HepG2 (cell line): ENCODE measurements around the gene ARFGAP3. TPM values are rescaled to one million over a fixed set of nuclear protein-coding genes. Genes with fewer than 3 reads are reported as not detected.
A peak's percentile ranks its signal among the peaks of the same experiment; 100 is the strongest.

Experiments used
- ADNP ChIP-seq: sonication (generic); formaldehyde crosslinking; IDR thresholded peaks from 2 replicates; pipeline ENCODE4 v1.4.0; 2020; ENCODE audit warnings: missing genetic modification reagents
- AHR ChIP-seq: IDR thresholded peaks from 2 replicates; pipeline ENCODE4 v1.6.1; 2018; ENCODE audit warnings: missing genetic modification reagents, missing compliant biosample characterization
- CBX2 ChIP-seq, 2 experiments: fragments of 200-600 bp in 1 of 2; sonication (generic); formaldehyde crosslinking in 1 of 2; IDR thresholded peaks; 2 replicates each; pipeline versions ENCODE4 v1.7.0 to v1.8.1; 2018 to 2022; ENCODE audit warnings: low read depth in 2 of 2, low read length in 1 of 2, mild to moderate bottlenecking in 1 of 2, missing genetic modification reagents in 1 of 2
- CCAR2 ChIP-seq: fragments of 200-400 bp; formaldehyde crosslinking; optimal IDR thresholded peaks from 2 replicates; pipeline ENCODE3; 2018; ENCODE audit warnings: low read depth, mild to moderate bottlenecking, low read length, moderate library complexity
- CHD2 ChIP-seq: IDR thresholded peaks from 2 replicates; pipeline ENCODE4 v1.6.1; 2011; ENCODE audit warnings: low read depth, low read length, improper control_type of control experiment
- CHD4 ChIP-seq: fragments of 200-600 bp; sonication (generic); IDR thresholded peaks from 2 replicates; pipeline ENCODE4 v1.7.0; 2017; ENCODE audit warnings: mild to moderate bottlenecking, low read length, borderline replicate concordance
- ELF4 ChIP-seq: sonication (generic); formaldehyde crosslinking; IDR thresholded peaks from 2 replicates; pipeline ENCODE4 v1.5.0; 2020; ENCODE audit warnings: missing genetic modification reagents, mild to moderate bottlenecking, moderate library complexity, borderline replicate concordance
- FOSL1 ChIP-seq: sonication (generic); formaldehyde crosslinking; IDR thresholded peaks from 2 replicates; pipeline ENCODE4 v1.9.0; 2021; ENCODE audit warnings: missing genetic modification reagents, borderline replicate concordance
- HOXA9 ChIP-seq: sonication (generic); formaldehyde crosslinking; IDR thresholded peaks from 2 replicates; pipeline ENCODE4 v1.8.1; 2022; ENCODE audit warnings: missing genetic modification reagents, mild to moderate bottlenecking, moderate library complexity, borderline replicate concordance
- JUND ChIP-seq: sonication (generic); formaldehyde crosslinking; IDR thresholded peaks from 2 replicates; pipeline ENCODE4 v1.8.0; 2022; ENCODE audit warnings: mild to moderate bottlenecking, missing genetic modification reagents
- KMT2B ChIP-seq: IDR thresholded peaks from 2 replicates; pipeline ENCODE4 v1.6.1; 2016; ENCODE audit warnings: missing genetic modification reagents, missing compliant biosample characterization
- MAFK ChIP-seq, 2 experiments: IDR thresholded peaks in 1 of 2; conservative IDR thresholded peaks in 1 of 2; 2 replicates each; pipeline ENCODE4 v1.6.1; 2011; ENCODE audit warnings: improper control_type of control experiment in 2 of 2, low read length in 2 of 2
- MIXL1 ChIP-seq: IDR thresholded peaks from 2 replicates; pipeline ENCODE4 v1.6.1; 2016
- MYNN ChIP-seq: sonication (generic); formaldehyde crosslinking; IDR thresholded peaks from 2 replicates; pipeline ENCODE4 v1.4.0; 2020; ENCODE audit warnings: mild to moderate bottlenecking, low read depth, missing genetic modification reagents
- NFYC ChIP-seq: IDR thresholded peaks from 2 replicates; pipeline ENCODE4 v1.6.1; 2016; ENCODE audit warnings: missing genetic modification reagents, missing compliant biosample characterization
- SMAD3 ChIP-seq: sonication (generic); formaldehyde crosslinking; IDR thresholded peaks from 2 replicates; pipeline ENCODE4 v1.4.0; 2020; ENCODE audit warnings: missing genetic modification reagents
- SP140L ChIP-seq: sonication (generic); formaldehyde crosslinking; IDR thresholded peaks from 2 replicates; pipeline ENCODE4 v1.4.0; 2020; ENCODE audit warnings: missing genetic modification reagents, borderline replicate concordance
- SSRP1 ChIP-seq: IDR thresholded peaks from 2 replicates; pipeline ENCODE4 v1.6.1; 2016; ENCODE audit warnings: control low read depth
- TFAP4 ChIP-seq: sonication (generic); IDR thresholded peaks from 2 replicates; pipeline ENCODE4 v1.6.1; 2016; ENCODE audit warnings: low read depth, borderline replicate concordance
- ZBTB44 ChIP-seq: sonication (generic); formaldehyde crosslinking; IDR thresholded peaks from 2 replicates; pipeline ENCODE4 v1.4.0; 2020; ENCODE audit warnings: missing genetic modification reagents
- ZC3H4 ChIP-seq: sonication (generic); formaldehyde crosslinking; IDR thresholded peaks from 2 replicates; pipeline ENCODE4 v1.4.0; 2020; ENCODE audit warnings: missing genetic modification reagents, borderline replicate concordance
- ZFX ChIP-seq: sonication (generic); formaldehyde crosslinking; IDR thresholded peaks from 2 replicates; pipeline ENCODE4 v1.4.0; 2020; ENCODE audit warnings: mild to moderate bottlenecking, low read depth, missing genetic modification reagents, moderate library complexity
- ZNF331 ChIP-seq: sonication (generic); formaldehyde crosslinking; IDR thresholded peaks from 2 replicates; pipeline ENCODE4 v1.4.0; 2020; ENCODE audit warnings: missing genetic modification reagents
- ZNF557 ChIP-seq: sonication (generic); formaldehyde crosslinking; IDR thresholded peaks from 2 replicates; pipeline ENCODE4 v1.4.0; 2020; ENCODE audit warnings: missing genetic modification reagents
- ZNF576 ChIP-seq: sonication (generic); formaldehyde crosslinking; IDR thresholded peaks from 2 replicates; pipeline ENCODE4 v1.4.0; 2020; ENCODE audit warnings: mild to moderate bottlenecking, missing genetic modification reagents
- ZNF720 ChIP-seq: sonication (generic); formaldehyde crosslinking; IDR thresholded peaks from 2 replicates; pipeline ENCODE4 v1.4.0; 2020; ENCODE audit warnings: missing genetic modification reagents
- ZNF879 ChIP-seq: sonication (generic); formaldehyde crosslinking; IDR thresholded peaks from 2 replicates; pipeline ENCODE4 v1.8.1; 2023; ENCODE audit warnings: missing genetic modification reagents
- polyA plus RNA-seq, 8 experiments: library from polyadenylated mRNA; depleted of rRNA in 3 of 8; stranded (reverse) in 7 of 8; unstranded in 1 of 8; fragments of >200 nt; fragmentation: Illumina TruSeq in 4 of 8; extraction: Trizol in 4 of 8; gene quantifications; 2 replicates each; pipeline versions ENCODE4 v1.2.1 to v1.2.3, GENCODE V29; 2011 to 2016; ENCODE audit warnings: low read depth in 4 of 8, missing spikeins in 1 of 8, mixed read lengths in 1 of 8; ENCODE audit not compliant: insufficient read depth in 1 of 8
- total RNA-seq, 5 experiments: library from RNA; depleted of rRNA; stranded (reverse); fragments of >200 nt; fragmentation: Illumina TruSeq; extraction: Trizol; gene quantifications; 2 replicates each; pipeline ENCODE4 v1.2.3, GENCODE V29; 2016; ENCODE audit warnings: low read depth in 1 of 5

ARFGAP3 gene
- total and polyA plus RNA-seq, 2 of the 13 experiments (the other 11 are each of a cell fraction or from before 2014, with no cell fraction given), result 41.7 to 61.6 TPM

- TF ChIP-seq HOXA9 (CRISPR knock-in tag) (0 out of 2 replicates have a peak, but pooled peaks have one; percentile 61), ZNF557 (CRISPR knock-in tag) (no peak), KMT2B (CRISPR knock-in tag) (peak; percentile 64; the same call in 1 of the 2 replicates), ADNP (CRISPR knock-in tag) (no peak), ZC3H4 (no peak), ZBTB44 (CRISPR knock-in tag) (peak; percentile 61; the same call in 1 of the 2 replicates), ELF4 (CRISPR knock-in tag) (no peak), JUND (CRISPR knock-in tag) (peak; percentile 83), NFYC (CRISPR knock-in tag) (peak; percentile 46; the same call in 1 of the 2 replicates), CHD4 (no peak), MAFK (conservative IDR thresholded peaks at IDR 0.05 in 1 of 2, IDR thresholded peaks at IDR 0.05 in 1 of 2; ENCODE audit: low read length in 2 of 2) (no peak), ZFX (CRISPR knock-in tag) (peak; percentile 69), SP140L (CRISPR knock-in tag) (peak; percentile 71; the same call in 1 of the 2 replicates), MYNN (CRISPR knock-in tag) (no peak), FOSL1 (CRISPR knock-in tag) (0 out of 2 replicates have a peak, but pooled peaks have one; percentile 14), SMAD3 (CRISPR knock-in tag) (peak; percentile 92), CHD2 (peak; percentile 31; the same call in 1 of the 2 replicates), MIXL1 (CRISPR knock-in tag) (peak; percentile 99), CBX2 (IDR thresholded peaks at IDR 0.05; ENCODE audit: low read depth, low read length) (no peak), CBX2 (CRISPR knock-in tag; IDR thresholded peaks at IDR 0.05; ENCODE audit: low read depth) (no peak), AHR (peak; percentile 47; the same call in 1 of the 2 replicates), CCAR2 (no peak), ZNF720 (CRISPR knock-in tag) (no peak), TFAP4 (peak; percentile 93; the same call in 1 of the 2 replicates), ZNF576 (CRISPR knock-in tag) (no peak), ZNF331 (CRISPR knock-in tag) (peak; percentile 96), SSRP1 (CRISPR knock-in tag) (0 out of 2 replicates have a peak, but pooled peaks have one; percentile 54), ZNF879 (CRISPR knock-in tag) (no peak)
Observed at GRCh38 chr22:42800451-42801251, 56.4 kb downstream of the ARFGAP3 start (continued).
